T-helper 2 cell treated with Interferon-gamma antibody and Interleukin-4, amounts not matched to agents 5 μg/mL and 100 μg/mL, for 36 hours (primary cell): ENCODE data around the gene SMARCAD1.

Experiments used
- DNase-seq: peaks from one replicate; pipeline ENCODE4 v3.0.0; 2021; ENCODE audit warnings: low spot score
- H3K27ac Mint-ChIP-seq: one replicate; pipeline ENCODE4 v1.8.0; 2021; ENCODE audit warnings: mild to moderate bottlenecking, mixed read lengths
- H3K27me3 Mint-ChIP-seq: one replicate; pipeline ENCODE4 v1.8.0; 2021; ENCODE audit warnings: low read depth, mixed read lengths
- H3K36me3 Mint-ChIP-seq: one replicate; pipeline ENCODE4 v1.8.0; 2021; ENCODE audit warnings: low read depth, mixed read lengths
- H3K4me1 Mint-ChIP-seq: one replicate; pipeline ENCODE4 v1.8.0; 2021; ENCODE audit warnings: low read depth, mixed read lengths
- H3K4me3 Mint-ChIP-seq: one replicate; pipeline ENCODE4 v1.8.0; 2022; ENCODE audit warnings: mild to moderate bottlenecking, moderate library complexity, mixed read lengths
- H3K9me3 Mint-ChIP-seq: one replicate; pipeline ENCODE4 v1.8.0; 2021; ENCODE audit warnings: mixed read lengths

Gene SMARCAD1

DNA sequence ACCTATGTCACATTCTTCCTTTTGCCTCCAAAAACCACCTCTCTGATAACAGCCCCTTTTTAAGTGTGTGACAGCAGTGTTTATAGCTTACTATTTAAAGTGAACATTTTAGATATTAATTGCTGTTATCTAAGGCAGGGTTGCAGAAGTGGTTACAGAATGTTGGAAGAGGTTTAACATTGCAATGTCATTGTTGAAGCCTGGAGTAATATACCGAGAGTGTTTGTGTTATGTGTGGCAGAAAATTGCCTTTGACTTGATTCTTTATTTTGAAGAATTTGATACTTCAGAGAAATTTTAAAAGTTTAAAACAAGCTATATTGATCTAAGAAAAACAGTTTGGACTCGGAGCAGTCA is 37.1 kb downstream of the SMARCAD1 start:
- peaks cover 46% of the 10 kb centered on the region for H3K36me3 Mint-ChIP-seq
- H3K27ac Mint-ChIP-seq, result no peak overlapping the region

DNA sequence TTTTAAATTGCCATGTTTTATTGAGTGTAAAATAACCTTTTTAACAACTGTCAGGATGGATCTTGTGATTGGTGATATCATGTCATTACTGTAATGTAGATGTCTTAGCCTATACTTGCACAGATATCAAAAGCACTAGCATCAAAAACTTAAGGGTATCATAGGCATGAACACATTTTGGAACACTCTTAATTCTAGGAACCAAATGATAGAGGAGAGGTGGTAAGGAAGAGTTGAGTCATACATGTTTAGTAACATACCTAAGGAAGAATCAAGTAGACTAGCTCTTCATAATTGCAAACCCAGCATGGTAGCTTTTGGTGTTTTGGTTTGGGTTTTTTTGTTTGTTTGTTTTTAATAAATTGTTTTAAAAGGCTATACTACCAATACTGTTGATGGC is 43.4 kb downstream of the SMARCAD1 start:
- H3K4me1 Mint-ChIP-seq, result peaks cover 12% of the 10 kb centered on the region
- DNase-seq, result no peak
- H3K36me3 Mint-ChIP-seq, result peaks cover 34% of the 10 kb centered on the region
- no peaks in the 10 kb centered on the region for H3K27me3 Mint-ChIP-seq
- no peak overlapping the region for H3K4me3 Mint-ChIP-seq
- no peaks in the 10 kb centered on the region for H3K9me3 Mint-ChIP-seq
- no peak overlapping the region for H3K27ac Mint-ChIP-seq

More for the DNA sequence above, 37.1 kb downstream of the SMARCAD1 start:
- no peak overlapping the region for H3K4me3 Mint-ChIP-seq
- H3K4me1 Mint-ChIP-seq, result peaks cover 6% of the 10 kb centered on the region
- no peak for DNase-seq
- H3K27me3 Mint-ChIP-seq, result no peaks in the 10 kb centered on the region
- H3K9me3 Mint-ChIP-seq, result no peaks in the 10 kb centered on the region

GRCh38 chr4:94253036-94253435 is 45.4 kb downstream of the SMARCAD1 start:
- Mint-ChIP-seq H3K9me3 (no peaks in the 10 kb centered on the region), H3K4me1 (peaks cover 8% of the 10 kb centered on the region), H3K27me3 (no peaks in the 10 kb centered on the region), H3K27ac (no peak overlapping the region), H3K4me3 (no peak overlapping the region), H3K36me3 (peaks cover 35% of the 10 kb centered on the region)
- DNase-seq, result no peak

- DNase-seq, result no peak
- H3K9me3 Mint-ChIP-seq, result no peaks in the 10 kb centered on the region
- H3K4me3 Mint-ChIP-seq, result no peak overlapping the region
- peaks cover 3% of the 10 kb centered on the region for H3K4me1 Mint-ChIP-seq
- no peaks in the 10 kb centered on the region for H3K27me3 Mint-ChIP-seq
- H3K36me3 Mint-ChIP-seq, result peaks cover 24% of the 10 kb centered on the region
- H3K27ac Mint-ChIP-seq, result no peak overlapping the region
These were observed 48.6 kb downstream of the SMARCAD1 start for GRCh38 chr4:94256144-94256783.

DNA sequence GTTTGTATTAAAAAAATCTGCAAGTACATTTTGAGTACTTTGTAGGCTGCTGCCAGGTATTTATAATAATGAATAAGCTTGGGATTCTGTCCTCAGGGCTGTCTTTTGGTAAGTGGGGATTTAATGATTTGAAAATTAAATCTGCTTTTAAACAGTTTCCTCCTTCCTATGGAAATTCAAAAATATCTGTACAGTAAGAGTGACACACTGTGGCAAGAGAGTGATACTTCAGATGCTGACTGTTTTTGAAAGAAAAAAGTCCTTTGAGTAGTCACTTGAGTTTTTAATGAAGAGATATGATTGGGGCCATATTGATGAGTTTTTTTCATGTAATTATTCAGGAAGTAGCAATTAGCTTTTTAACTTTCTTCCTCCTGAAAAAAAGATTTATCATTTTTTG is 49.2 kb downstream of the SMARCAD1 start:
- no peaks in the 10 kb centered on the region for H3K27me3 Mint-ChIP-seq
- peaks cover 24% of the 10 kb centered on the region for H3K36me3 Mint-ChIP-seq
- H3K27ac Mint-ChIP-seq, result no peak overlapping the region
- H3K4me3 Mint-ChIP-seq, result no peak overlapping the region
- peaks cover 3% of the 10 kb centered on the region for H3K4me1 Mint-ChIP-seq
- no peaks in the 10 kb centered on the region for H3K9me3 Mint-ChIP-seq
- DNase-seq, result no peak

DNA sequence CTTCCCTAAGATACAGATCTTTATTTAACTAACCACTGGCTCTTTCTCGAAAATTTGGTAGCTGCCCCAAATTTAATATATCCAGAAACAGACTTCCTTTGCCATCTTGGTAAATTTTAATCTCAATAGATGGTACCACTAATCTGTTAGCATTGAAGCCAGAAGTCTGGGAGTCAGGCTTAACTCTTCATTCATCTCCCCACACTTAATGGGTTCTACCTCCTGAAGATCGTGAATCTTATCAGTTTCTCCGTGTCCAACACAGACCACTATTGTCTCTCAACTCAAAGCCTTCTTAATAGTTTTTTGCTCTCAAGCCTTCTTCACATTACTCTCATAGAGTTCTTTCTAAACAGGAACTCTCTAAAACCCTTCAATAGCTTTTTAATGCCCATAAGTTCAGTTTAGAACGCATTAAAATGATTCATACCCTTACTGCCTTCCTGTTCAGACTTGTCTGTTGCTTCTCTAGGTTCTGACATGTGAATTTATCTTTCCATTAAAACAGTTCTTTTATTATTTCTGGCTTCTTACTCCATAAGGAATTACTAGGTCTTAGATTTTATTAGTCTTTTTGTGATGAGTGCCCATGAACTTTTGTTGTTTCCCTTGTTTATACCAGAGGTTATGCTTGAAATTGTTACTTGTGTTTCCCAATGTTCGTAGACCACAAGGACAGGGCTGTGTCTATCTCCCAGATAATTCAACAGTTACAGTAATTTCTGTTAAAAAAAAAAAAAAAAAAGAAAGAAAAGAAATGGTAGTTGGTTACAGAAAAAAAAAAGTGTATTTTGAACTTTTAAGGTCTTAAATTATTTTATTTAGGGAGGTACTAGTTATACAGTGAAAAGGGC is 54.7 kb downstream of the SMARCAD1 start:
- Mint-ChIP-seq H3K27me3 (no peaks in the 10 kb centered on the region), H3K4me1 (peaks cover 1% of the 10 kb centered on the region), H3K36me3 (peaks cover 30% of the 10 kb centered on the region), H3K9me3 (no peaks in the 10 kb centered on the region), H3K4me3 (no peak overlapping the region), H3K27ac (no peak overlapping the region)
- DNase-seq, result no peak

- peaks cover 27% of the 10 kb centered on the region for H3K36me3 Mint-ChIP-seq
- no peak overlapping the region for H3K4me3 Mint-ChIP-seq
- DNase-seq, result no peak
- no peaks in the 10 kb centered on the region for H3K27me3 Mint-ChIP-seq
- H3K9me3 Mint-ChIP-seq, result no peaks in the 10 kb centered on the region
- H3K27ac Mint-ChIP-seq, result no peak overlapping the region
- H3K4me1 Mint-ChIP-seq, result peaks cover 4% of the 10 kb centered on the region
These were observed 59.4 kb downstream of the SMARCAD1 start for GRCh38 chr4:94267037-94267436.

DNA sequence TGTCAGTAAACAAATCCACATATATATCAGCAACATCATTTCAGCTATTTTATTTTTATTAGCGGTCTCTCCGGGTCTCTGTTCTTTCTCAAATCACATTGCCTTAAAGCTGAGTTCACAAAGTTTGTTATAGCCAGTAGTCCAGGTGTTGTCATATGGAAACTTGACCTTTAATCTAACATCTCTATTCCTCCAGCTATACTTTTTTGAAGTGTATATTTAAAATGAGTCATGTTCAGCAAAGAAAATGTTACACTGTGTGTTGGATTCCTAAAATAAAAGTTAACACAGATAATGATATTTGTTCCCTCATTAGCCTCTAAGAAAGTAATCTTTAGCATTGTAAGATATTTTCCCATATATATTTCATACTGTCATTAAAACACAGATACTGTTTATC is 63.6 kb downstream of the SMARCAD1 start:
- H3K27me3 Mint-ChIP-seq, result no peaks in the 10 kb centered on the region
- no peak for DNase-seq
- no peak overlapping the region for H3K4me3 Mint-ChIP-seq
- H3K27ac Mint-ChIP-seq, result no peak overlapping the region
- peaks cover 4% of the 10 kb centered on the region for H3K4me1 Mint-ChIP-seq
- H3K36me3 Mint-ChIP-seq, result peaks cover 27% of the 10 kb centered on the region
- no peaks in the 10 kb centered on the region for H3K9me3 Mint-ChIP-seq

DNA sequence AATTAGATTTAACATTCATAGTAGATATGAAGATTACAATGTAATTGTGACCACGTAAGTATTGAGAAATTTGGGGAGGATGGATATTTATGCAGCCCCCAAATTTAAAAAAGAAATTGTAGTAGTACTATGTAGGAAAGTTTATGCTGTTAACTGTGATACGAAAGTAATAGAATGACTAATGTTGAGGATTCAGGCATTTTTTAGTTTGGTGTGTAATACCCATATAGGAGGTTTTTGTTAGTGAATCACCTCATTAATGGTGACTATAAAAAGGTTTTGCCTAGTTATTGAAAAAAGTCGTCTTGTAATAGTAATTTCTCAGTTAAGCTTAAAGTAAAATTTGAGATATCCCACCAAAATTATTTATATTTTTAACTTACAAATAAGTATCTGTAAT is 67.2 kb downstream of the SMARCAD1 start:
- no peak overlapping the region for H3K4me3 Mint-ChIP-seq
- no peak for DNase-seq

DNA sequence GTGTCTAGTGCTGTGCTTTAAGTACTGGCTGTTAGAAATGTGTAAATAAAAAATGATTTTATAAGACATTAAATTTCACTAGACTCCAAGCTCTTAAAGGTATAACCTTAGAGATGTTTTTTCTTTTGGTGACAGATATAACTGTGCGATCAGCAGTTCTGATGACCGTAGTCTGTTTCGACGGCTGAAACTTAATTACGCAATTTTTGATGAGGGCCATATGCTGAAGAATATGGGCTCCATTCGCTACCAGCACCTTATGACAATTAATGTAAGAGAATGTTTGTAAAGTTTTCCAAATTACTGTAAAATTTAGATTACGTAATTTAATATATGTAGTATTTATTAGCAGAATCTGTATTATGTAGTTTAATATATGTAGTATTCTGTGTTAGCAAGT is 68.5 kb downstream of the SMARCAD1 start:
- H3K27me3 Mint-ChIP-seq, result no peaks in the 10 kb centered on the region
- no peaks in the 10 kb centered on the region for H3K4me1 Mint-ChIP-seq
- H3K27ac Mint-ChIP-seq, result no peak overlapping the region
- H3K4me3 Mint-ChIP-seq, result no peak overlapping the region
- DNase-seq, result no peak
- peaks cover 43% of the 10 kb centered on the region for H3K36me3 Mint-ChIP-seq
- no peaks in the 10 kb centered on the region for H3K9me3 Mint-ChIP-seq

More for the DNA sequence above, 67.2 kb downstream of the SMARCAD1 start:
- H3K4me1 Mint-ChIP-seq, result no peaks in the 10 kb centered on the region
- H3K9me3 Mint-ChIP-seq, result no peaks in the 10 kb centered on the region
- no peaks in the 10 kb centered on the region for H3K27me3 Mint-ChIP-seq
- no peak overlapping the region for H3K27ac Mint-ChIP-seq
- peaks cover 36% of the 10 kb centered on the region for H3K36me3 Mint-ChIP-seq

GRCh38 chr4:94277534-94277933 is 69.9 kb downstream of the SMARCAD1 start:
- Mint-ChIP-seq H3K9me3 (no peaks in the 10 kb centered on the region), H3K4me3 (no peak overlapping the region), H3K4me1 (no peaks in the 10 kb centered on the region), H3K27ac (no peak overlapping the region), H3K27me3 (no peaks in the 10 kb centered on the region), H3K36me3 (peaks cover 45% of the 10 kb centered on the region)
- no peak for DNase-seq

DNA sequence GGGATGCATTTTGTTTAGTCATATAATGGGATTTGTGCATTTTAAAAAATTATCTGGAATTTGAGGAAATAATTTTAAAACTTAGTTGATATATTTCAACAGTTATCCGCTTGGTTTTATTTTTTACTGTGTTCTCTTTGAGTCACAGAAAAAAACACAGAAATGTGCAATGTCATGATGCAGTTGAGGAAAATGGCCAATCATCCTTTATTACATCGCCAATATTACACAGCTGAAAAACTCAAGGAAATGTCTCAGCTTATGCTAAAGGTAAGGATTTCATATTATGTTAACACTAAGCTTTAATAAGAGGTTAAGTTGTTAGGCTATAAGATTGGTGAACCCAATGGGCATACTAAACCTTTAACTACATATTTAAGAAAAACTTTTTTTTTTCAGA is 71.1 kb downstream of the SMARCAD1 start:
- no peaks in the 10 kb centered on the region for H3K27me3 Mint-ChIP-seq
- H3K9me3 Mint-ChIP-seq, result no peaks in the 10 kb centered on the region
- H3K4me3 Mint-ChIP-seq, result no peak overlapping the region
- H3K27ac Mint-ChIP-seq, result no peak overlapping the region
- H3K4me1 Mint-ChIP-seq, result no peaks in the 10 kb centered on the region
- DNase-seq, result no peak
- peaks cover 48% of the 10 kb centered on the region for H3K36me3 Mint-ChIP-seq

- no peak overlapping the region for H3K4me3 Mint-ChIP-seq
- H3K36me3 Mint-ChIP-seq, result peaks cover 44% of the 10 kb centered on the region
- no peak overlapping the region for H3K27ac Mint-ChIP-seq
- H3K27me3 Mint-ChIP-seq, result no peaks in the 10 kb centered on the region
- peaks cover 3% of the 10 kb centered on the region for H3K4me1 Mint-ChIP-seq
- no peak for DNase-seq
- no peaks in the 10 kb centered on the region for H3K9me3 Mint-ChIP-seq
These were observed 77.2 kb downstream of the SMARCAD1 start for GRCh38 chr4:94284889-94285288.

DNA sequence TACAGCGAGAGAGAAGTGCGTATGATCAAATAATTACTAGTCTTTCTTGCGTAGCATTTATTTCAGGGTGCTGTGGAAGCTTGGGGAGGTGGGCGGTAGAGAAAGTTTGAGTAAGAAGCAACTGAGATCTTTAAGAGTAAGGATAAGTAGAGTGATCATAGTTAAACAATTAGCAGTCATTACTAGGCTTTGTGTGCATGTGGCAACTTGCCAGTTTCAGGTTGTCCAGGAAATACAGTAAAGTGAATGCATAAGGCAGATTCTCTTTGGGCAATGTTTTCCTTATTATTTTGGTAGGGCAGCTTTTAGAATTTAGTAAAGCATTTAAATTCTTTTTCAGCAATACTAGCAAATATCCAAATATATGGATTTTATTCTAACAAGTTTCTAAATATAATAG is 78.0 kb downstream of the SMARCAD1 start:
- Mint-ChIP-seq H3K4me1 (peaks cover 3% of the 10 kb centered on the region), H3K36me3 (peaks cover 42% of the 10 kb centered on the region), H3K4me3 (no peak overlapping the region), H3K9me3 (no peaks in the 10 kb centered on the region), H3K27ac (no peak overlapping the region), H3K27me3 (no peaks in the 10 kb centered on the region)
- DNase-seq, result no peak
